ENCODE measurements around the gene MS4A8. TPM values are rescaled to one million over a fixed set of nuclear protein-coding genes. Genes with fewer than 3 reads are reported as not detected.

The MS4A8 gene
- total and polyA plus RNA-seq, 4 donors = 11.4 to 45.9 (median 30.3) TPM

DNA sequence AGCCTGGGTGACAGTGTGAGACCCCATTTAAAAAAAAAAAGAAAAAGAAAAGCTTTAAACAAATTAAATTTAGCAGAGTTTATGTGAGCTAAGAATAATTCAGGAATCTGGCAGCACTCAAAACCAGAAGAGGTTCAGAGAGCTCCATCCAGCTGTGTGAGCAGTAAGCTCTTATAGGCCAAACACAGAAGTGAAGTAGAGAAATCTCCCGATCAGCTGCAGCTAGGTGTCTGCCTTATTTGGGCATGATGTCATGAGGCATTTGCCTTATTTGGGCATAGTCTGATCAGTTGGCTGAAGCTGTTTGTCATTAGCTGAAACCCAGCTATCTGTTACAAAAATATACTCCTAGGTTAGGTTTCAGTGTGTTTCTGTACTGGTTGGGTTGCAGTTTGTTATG, 65.5 kb downstream of the MS4A8 start:
- no peaks in the 10 kb centered on the region for H3K9me3 ChIP-seq (ENCODE audit: control insufficient read depth in 4 of 4, insufficient read depth in 3 of 4, low read length in 3 of 4)
- no peaks in the 10 kb centered on the region for H3K36me3 ChIP-seq (ENCODE audit: control insufficient read depth in 4 of 4, insufficient read depth in 4 of 4, low read length in 4 of 4)
- no peak overlapping the region for H3K4me3 ChIP-seq
- peaks cover 0 to 2% (median 0%) of the 10 kb centered on the region in 5 donors for H3K4me1 ChIP-seq (ENCODE audit: control insufficient read depth in 5 of 5, insufficient read depth in 5 of 5, low read length in 5 of 5)
- no peak overlapping the region for H3K9ac ChIP-seq (ENCODE audit: insufficient read depth in 1 of 2, low read length in 2 of 2)
- DNase-seq (no peak), ATAC-seq (ENCODE audit: insufficient read depth, low FRiP score) (no peak)
- H3K27me3 ChIP-seq (ENCODE audit: control insufficient read depth in 3 of 3, insufficient read depth in 3 of 3, low read length in 2 of 3) = peaks cover 0 to 2% (median 0%) of the 10 kb centered on the region in 3 donors
- TF ChIP-seq, protein P1, sequence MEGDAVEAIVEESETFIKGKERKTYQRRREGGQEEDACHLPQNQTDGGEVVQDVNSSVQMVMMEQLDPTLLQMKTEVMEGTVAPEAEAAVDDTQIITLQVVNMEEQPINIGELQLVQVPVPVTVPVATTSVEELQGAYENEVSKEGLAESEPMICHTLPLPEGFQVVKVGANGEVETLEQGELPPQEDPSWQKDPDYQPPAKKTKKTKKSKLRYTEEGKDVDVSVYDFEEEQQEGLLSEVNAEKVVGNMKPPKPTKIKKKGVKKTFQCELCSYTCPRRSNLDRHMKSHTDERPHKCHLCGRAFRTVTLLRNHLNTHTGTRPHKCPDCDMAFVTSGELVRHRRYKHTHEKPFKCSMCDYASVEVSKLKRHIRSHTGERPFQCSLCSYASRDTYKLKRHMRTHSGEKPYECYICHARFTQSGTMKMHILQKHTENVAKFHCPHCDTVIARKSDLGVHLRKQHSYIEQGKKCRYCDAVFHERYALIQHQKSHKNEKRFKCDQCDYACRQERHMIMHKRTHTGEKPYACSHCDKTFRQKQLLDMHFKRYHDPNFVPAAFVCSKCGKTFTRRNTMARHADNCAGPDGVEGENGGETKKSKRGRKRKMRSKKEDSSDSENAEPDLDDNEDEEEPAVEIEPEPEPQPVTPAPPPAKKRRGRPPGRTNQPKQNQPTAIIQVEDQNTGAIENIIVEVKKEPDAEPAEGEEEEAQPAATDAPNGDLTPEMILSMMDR (IDR thresholded peaks at IDR 0.05; ENCODE audit: control extremely low read depth, extremely low read depth) = no peak
- WGBS, 2 donors = 37 to 57% methylated on average over 1 of the region's 1 CpG
- H3K27ac ChIP-seq (ENCODE audit: low read depth in 1 of 2, low read length in 1 of 2) = no peak overlapping the region

DNA sequence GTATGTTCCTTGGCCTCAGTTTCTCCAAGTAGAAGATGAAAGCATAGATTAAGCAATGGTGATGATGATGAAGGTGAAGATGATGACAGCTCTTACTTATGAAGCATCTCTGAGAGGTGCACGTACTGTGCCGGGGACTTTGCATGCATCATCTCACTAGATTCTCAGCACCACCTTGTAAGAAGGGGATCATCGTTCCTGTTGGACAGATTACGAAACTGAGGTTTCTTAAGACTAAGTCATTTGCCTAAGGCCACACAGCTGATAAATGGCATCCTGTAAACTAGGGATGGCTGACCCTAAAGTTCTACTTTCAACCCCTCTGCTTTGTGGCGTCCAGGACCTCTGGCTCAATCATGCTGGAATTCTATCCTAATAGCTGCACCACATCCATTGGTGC, 65.9 kb downstream of the MS4A8 start:
- no peaks in the 10 kb centered on the region for H3K36me3 ChIP-seq (ENCODE audit: control insufficient read depth in 4 of 4, insufficient read depth in 4 of 4, low read length in 4 of 4)
- peaks cover 0 to 2% (median 0%) of the 10 kb centered on the region in 3 donors for H3K27me3 ChIP-seq (ENCODE audit: control insufficient read depth in 3 of 3, insufficient read depth in 3 of 3, low read length in 2 of 3)
- DNase-seq = no peak
- no peak overlapping the region for H3K4me3 ChIP-seq
- H3K9ac ChIP-seq (ENCODE audit: insufficient read depth in 1 of 2, low read length in 2 of 2) = no peak overlapping the region
- TF ChIP-seq, protein P1 (IDR thresholded peaks at IDR 0.05; ENCODE audit: control extremely low read depth, extremely low read depth) = no peak
- H3K9me3 ChIP-seq (ENCODE audit: control insufficient read depth in 4 of 4, insufficient read depth in 3 of 4, low read length in 3 of 4) = no peaks in the 10 kb centered on the region
- no peak overlapping the region for H3K27ac ChIP-seq (ENCODE audit: low read depth in 1 of 2, low read length in 1 of 2)
- WGBS, 2 donors = 74 to 83% methylated on average over 5 of the region's 5 CpGs
- no peak for ATAC-seq (ENCODE audit: insufficient read depth, low FRiP score)
- peaks cover 0 to 2% (median 0%) of the 10 kb centered on the region in 5 donors for H3K4me1 ChIP-seq (ENCODE audit: control insufficient read depth in 5 of 5, insufficient read depth in 5 of 5, low read length in 5 of 5)

Other genes starting within 250 kb of the MS4A8 start
- gene MS4A1, start 243.8 kb upstream of the MS4A8 start, total RNA-seq = 10 to 100 TPM in 1 of 2 donors, under 1 TPM in 1; 0.37 to 16.6 TPM
- 1 to 10 TPM in 1 of 2 donors, under 1 TPM in 1; 0.85 to 5.1 TPM for gene MS4A1, start 243.8 kb upstream of the MS4A8 start, polyA plus RNA-seq
- gene MS4A12, start 206.8 kb upstream of the MS4A8 start, total RNA-seq = not detected
- gene MS4A12, start 206.8 kb upstream of the MS4A8 start, polyA plus RNA-seq = not detected
- not detected for gene MS4A13, start 184.2 kb upstream of the MS4A8 start, total RNA-seq
- gene MS4A13, start 184.2 kb upstream of the MS4A8 start, polyA plus RNA-seq = not detected
- not detected for gene MS4A18, start 25.1 kb downstream of the MS4A8 start, total RNA-seq
- under 1 TPM in 1 of 2 donors, not detected in 1; 0.03 TPM for gene MS4A18, start 25.1 kb downstream of the MS4A8 start, polyA plus RNA-seq
- 10 to 100 TPM in 1 of 2 donors, not detected in 1; 26.8 TPM for gene MS4A15, start 57.3 kb downstream of the MS4A8 start, total RNA-seq
- 10 to 100 TPM in 1 of 2 donors, 1 to 10 TPM in 1; 9.8 to 38.9 TPM for gene MS4A15, start 57.3 kb downstream of the MS4A8 start, polyA plus RNA-seq
- not detected for gene MS4A10, start 85.7 kb downstream of the MS4A8 start, total RNA-seq
- gene MS4A10, start 85.7 kb downstream of the MS4A8 start, polyA plus RNA-seq = not detected
- gene CCDC86, start 142.5 kb downstream of the MS4A8 start, total RNA-seq = 10 to 100 TPM in 1 of 2 donors, 1 to 10 TPM in 1; 8.7 to 19.8 TPM
- 10 to 100 TPM; 10.1 to 25.0 TPM for gene CCDC86, start 142.5 kb downstream of the MS4A8 start, polyA plus RNA-seq
- gene PTGDR2, start 156.3 kb downstream of the MS4A8 start, total RNA-seq = under 1 TPM; 0.18 to 0.23 TPM
- gene PTGDR2, start 156.3 kb downstream of the MS4A8 start, polyA plus RNA-seq = under 1 TPM; 0.13 to 0.16 TPM
- gene ZP1, start 167.9 kb downstream of the MS4A8 start, total RNA-seq = not detected
- gene ZP1, start 167.9 kb downstream of the MS4A8 start, polyA plus RNA-seq = under 1 TPM in 1 of 2 donors, not detected in 1; 0.04 TPM
- 10 to 100 TPM; 49.0 to 70.6 TPM for gene PRPF19, start 207.0 kb downstream of the MS4A8 start, total RNA-seq
- gene PRPF19, start 207.0 kb downstream of the MS4A8 start, polyA plus RNA-seq = 10 to 100 TPM; 59.8 to 79.0 TPM
- 100 to 1,000 TPM in 1 of 2 donors, 10 to 100 TPM in 1; 94.3 to 128 TPM for gene TMEM109, start 214.5 kb downstream of the MS4A8 start, total RNA-seq
- 100 to 1,000 TPM in 1 of 2 donors, 10 to 100 TPM in 1; 69.2 to 104 TPM for gene TMEM109, start 214.5 kb downstream of the MS4A8 start, polyA plus RNA-seq
- gene TMEM132A, start 224.8 kb downstream of the MS4A8 start, total RNA-seq = 10 to 100 TPM; 18.6 to 20.5 TPM
- 10 to 100 TPM in 1 of 2 donors, 1 to 10 TPM in 1; 6.7 to 16.5 TPM for gene TMEM132A, start 224.8 kb downstream of the MS4A8 start, polyA plus RNA-seq

Data from lung (tissue), 12 donors.